ENCODE measurements around the gene TRAK1.

TRAK1 gene

DNA sequence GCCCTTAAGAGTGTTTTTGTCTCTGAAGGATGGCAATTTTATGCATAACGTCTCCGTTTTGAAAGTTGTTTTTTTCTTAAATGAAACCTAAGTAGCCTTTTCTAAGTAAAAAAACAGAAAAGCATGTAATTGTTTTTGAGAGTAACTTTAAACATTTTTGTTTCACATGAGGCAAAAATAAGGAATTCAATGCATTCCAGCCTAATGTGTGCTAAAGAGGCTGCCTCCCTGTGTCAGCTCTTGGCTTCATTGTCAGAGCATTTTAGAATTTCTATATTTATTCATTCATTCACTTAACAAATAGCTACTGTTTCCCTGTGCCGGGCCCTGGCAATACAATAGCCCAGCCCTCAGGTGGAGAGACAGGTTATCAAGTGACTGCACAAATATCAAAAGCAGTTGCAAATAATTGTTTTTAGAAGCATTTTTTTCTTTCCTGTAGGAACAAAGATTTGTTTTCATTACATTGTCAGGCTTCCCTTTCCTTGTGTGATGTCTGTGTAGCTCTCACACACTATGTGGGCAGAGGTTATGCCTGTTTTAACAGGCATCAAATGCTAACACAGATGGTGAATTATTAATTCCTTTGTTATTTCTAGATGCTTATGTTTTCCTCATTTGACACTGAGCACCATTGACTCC lies 93.0 kb downstream of the TRAK1 start:
- DNase-seq, result no peak

- no peak for DNase-seq
Observed at GRCh38 chr3:42184651-42185443, 93.7 kb downstream of the TRAK1 start.

DNA sequence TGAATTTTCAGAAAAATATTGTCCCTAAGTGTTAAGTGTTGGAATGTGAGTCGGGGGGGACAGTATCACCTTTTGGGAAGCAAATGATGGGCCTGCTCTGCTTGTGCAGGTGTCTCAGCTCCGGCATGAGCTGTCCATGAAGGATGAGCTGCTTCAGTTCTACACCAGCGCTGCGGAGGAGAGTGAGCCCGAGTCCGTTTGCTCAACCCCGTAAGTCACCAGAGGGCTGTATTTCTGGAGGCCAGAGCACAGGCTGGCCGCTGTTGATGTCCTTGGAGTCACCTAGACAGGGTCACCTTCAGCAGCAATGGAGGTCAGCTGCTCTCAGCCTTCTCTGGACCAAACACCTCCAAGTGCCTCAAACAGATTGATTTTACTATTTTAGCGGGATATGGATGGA lies 96.8 kb downstream of the TRAK1 start:
- no peak for DNase-seq

DNA sequence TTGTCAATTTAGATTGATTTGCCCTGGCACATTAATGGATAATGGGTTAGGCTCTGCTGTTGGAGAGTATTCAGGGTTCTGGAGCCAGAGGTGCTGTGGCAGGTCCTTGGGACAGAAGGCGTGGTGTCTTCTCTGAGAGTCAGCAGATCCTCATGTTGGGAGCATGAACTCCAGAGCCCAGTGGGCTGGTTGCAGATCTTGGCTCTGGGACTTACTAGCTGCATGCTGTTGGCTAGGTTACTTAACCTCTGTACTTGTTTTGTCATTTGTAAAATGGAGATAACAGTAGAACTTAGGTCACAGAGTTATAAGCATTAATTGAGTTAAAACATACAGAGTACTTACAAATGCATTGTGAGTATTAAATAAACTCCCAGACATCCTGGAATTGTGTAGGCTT lies 97.2 kb downstream of the TRAK1 start:
- no peak for DNase-seq

GRCh38 chr3:42189001-42189460 lies 97.9 kb downstream of the TRAK1 start:
- DNase-seq, result no peak

GRCh38 chr3:42189736-42190135 lies 98.6 kb downstream of the TRAK1 start:
- DNase-seq, result no peak

DNA sequence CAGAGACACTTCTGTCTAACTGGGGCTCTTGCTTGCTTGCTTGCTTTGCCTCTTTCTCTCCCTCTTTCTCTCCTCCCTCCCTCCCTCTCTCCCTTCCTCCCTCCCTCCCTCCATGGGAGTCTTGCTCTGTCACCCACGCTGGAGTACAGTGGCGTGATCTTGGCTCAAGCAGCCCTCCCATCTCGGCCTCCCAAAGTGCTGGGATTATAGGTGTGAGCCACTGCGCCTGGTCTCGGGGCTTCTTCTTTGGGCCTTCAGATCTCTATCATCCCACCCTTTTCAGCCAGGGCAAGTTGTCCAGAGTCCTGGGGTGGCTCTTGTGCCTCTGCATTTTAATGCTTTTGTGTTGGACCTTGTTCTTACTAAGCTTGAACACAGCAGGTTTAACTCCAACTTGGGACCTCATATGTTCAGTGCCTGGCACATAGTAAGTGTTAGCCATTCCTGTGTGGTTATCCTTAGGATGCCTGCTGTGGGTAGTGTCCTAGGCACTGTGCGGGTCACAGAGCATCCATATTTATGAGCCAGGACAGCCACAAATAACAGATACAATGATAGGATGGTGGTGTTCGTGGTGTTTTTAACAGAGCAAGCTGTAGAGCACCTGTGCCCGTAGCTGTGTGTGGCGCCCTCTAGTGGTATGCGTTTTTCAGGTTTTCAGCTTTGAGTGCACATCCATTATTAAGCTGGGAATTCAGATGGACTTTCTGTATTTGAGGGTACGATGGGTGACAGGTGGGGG lies 99.7 kb downstream of the TRAK1 start:
- DNase-seq, result peak; percentile 38

GRCh38 chr3:42191443-42191747 lies 100.2 kb downstream of the TRAK1 start:
- DNase-seq, result no peak

DNA sequence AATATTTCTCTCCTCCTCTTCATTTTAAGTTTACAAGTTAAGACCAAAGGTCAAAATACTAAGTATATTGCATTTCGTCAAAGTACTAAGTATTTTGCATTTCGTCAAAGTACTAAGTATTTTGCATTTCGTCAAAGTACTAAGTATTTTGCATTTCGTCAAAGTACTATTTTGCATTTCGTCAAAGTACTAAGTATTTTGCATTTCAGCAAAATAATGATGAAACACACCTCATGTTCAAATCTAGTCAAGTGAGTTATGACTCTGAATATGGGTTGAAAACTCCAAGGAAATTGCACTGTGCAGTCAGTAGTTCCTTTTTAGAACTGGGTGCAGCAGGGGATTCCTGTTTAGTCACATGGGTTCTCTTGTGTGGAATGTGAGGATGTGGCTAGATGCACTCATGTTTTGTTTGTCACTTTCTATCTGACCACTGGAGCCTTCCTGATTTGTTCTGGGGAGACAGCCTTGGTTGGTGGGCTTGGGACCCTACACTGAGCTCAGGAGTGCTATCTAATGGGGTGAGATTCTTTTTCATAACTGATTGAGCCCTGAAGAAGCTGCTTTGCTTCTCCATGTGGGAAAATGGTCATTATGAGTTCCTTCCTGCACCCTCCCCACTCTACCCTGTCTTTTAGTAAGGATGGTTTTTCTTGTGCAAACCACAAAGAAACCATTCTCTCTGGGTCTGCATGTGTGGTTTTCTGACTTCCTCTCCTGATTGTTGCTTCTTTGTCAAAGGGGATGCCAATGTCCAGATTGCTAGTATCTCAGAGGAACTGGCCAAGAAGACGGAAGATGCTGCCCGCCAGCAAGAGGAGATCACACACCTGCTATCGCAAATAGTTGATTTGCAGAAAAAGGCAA lies 101.4 kb downstream of the TRAK1 start:
- no peak for DNase-seq

- no peak for DNase-seq
Observed at GRCh38 chr3:42194943-42195510, 103.9 kb downstream of the TRAK1 start.

- DNase-seq, result no peak
Observed at GRCh38 chr3:42195879-42196330, 104.7 kb downstream of the TRAK1 start.

- DNase-seq, result no peak
Observed at GRCh38 chr3:42198709-42199108, 107.6 kb downstream of the TRAK1 start.

GRCh38 chr3:42202217-42202865 lies 111.2 kb downstream of the TRAK1 start:
- DNase-seq, result no peak

DNA sequence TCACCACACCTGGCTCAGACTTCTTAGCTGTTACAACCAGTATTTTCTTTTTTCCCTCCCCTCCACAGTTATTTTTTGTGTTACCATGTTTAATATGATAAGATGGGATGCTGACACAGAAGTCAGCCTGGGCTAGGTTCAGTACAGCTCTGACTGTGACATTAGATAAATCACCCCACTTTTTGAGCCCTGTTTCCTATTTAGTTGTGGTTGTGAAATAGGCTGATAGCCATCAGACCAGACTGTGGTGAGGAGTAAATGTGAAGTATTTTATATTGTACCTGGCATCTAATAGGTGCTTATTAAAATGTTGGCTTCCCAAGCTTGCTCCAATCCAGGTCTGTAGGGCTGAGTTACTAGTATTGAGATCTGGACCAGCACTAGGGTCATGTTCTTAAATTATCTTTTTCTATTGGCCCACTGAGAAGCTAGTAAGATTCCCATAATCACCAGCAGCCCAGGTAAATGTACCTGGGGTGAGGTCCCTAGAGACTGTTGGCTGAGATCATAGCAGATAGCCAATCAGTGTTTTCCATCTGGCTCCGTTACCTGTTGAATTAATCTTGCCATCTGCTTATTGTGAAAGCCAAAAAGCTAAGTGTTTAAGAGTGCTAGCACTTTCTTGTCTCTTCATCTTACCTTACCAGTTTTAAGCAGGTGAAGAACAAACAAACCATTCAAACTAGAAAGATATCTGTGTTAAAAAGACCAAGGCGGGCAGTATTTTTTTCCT lies 113.9 kb downstream of the TRAK1 start:
- no peak for DNase-seq

GRCh38 chr3:42205800-42206514 lies 114.8 kb downstream of the TRAK1 start:
- DNase-seq, result no peak

- no peak for DNase-seq
Observed at GRCh38 chr3:42209917-42210316, 118.8 kb downstream of the TRAK1 start.

- no peak for DNase-seq
Observed at GRCh38 chr3:42210726-42211125, 119.6 kb downstream of the TRAK1 start.

GRCh38 chr3:42213417-42213816 lies 122.3 kb downstream of the TRAK1 start:
- no peak for DNase-seq

DNA sequence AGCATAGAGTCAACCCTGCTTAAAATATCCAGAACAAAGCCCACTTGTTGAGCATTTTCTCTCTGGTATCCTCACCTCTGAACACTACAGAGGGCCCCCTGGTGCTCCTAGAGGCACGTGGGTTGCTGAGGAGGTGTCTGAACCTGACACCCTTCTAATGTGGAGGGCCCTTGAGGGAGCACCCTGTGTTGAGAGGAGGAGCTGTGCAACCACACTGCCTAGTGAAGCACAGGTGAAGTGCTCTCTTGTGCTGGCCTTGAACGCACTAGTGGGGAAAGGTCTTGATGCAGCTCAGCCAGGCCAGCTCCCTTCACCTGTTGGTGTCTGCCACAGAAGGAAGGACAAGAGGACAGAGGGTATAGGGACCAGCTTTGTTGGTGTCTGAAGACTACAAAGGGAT lies 122.9 kb downstream of the TRAK1 start:
- DNase-seq, result no peak

DNA sequence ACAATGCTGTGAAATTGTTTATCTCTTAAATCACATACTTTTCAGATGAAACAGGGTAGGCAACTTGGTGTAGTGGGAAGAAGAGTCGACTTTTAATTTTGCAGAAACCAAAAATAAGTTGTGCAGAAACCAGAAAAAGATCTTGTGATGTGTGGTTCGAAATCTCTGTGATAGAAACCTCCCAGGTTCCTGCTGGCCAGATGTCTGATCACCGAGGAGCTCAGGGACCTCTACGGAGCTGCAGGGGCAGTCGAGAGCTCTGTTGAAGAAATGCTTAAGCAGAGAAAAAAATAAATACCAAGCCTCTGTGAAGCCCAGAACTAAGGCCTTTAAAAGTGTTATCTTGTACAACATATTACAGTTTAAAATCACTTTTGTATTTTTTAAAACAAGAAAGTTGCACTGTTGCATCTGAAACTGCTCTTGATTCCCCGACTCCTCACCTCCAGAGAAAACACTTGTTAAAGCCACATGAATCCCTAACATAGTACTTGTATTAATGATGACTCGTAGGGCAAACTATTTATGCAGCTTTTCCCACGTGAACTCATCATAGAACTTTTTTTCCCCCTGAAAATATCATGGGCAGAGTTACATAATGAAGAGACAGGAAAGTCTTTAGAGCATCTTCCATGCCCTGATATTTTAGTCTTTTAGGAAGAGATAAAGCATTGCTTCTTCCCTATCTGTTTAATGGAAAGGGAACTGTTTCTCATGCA lies 123.6 kb downstream of the TRAK1 start:
- DNase-seq, result no peak
